ENCODE measurements around the gene ST7.

DNA sequence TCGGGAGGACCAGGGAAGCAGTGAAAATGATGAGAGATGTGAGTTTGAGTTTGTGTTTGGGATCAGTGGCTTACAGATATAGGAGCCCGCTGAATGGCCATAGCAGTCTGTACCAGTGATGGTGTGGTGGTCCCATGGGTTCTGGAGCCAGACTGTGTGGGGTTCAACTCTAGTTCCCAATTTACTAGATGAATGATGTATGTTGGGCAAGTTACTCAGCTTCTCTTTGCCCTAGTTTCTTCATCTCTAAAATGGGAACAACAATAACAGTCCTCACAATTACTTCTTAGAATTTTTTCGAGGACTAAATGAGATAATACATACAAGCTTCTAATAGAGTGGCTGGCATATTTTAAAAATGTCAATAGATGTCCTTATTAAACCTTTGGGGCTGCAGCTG is 185.2 kb downstream of the ST7 start:
- TF ChIP-seq, protein P1, sequence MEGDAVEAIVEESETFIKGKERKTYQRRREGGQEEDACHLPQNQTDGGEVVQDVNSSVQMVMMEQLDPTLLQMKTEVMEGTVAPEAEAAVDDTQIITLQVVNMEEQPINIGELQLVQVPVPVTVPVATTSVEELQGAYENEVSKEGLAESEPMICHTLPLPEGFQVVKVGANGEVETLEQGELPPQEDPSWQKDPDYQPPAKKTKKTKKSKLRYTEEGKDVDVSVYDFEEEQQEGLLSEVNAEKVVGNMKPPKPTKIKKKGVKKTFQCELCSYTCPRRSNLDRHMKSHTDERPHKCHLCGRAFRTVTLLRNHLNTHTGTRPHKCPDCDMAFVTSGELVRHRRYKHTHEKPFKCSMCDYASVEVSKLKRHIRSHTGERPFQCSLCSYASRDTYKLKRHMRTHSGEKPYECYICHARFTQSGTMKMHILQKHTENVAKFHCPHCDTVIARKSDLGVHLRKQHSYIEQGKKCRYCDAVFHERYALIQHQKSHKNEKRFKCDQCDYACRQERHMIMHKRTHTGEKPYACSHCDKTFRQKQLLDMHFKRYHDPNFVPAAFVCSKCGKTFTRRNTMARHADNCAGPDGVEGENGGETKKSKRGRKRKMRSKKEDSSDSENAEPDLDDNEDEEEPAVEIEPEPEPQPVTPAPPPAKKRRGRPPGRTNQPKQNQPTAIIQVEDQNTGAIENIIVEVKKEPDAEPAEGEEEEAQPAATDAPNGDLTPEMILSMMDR (optimal IDR thresholded peaks at IDR 0.05 in 1 of 3, IDR thresholded peaks at IDR 0.05 in 1 of 3, conservative IDR thresholded peaks at IDR 0.05 in 1 of 3; ENCODE audit: extremely low read depth in 1 of 3, insufficient read depth in 2 of 3, low read length in 3 of 3), result no peak
- no peak for TF ChIP-seq EZH2 (IDR thresholded peaks at IDR 0.05; ENCODE audit: low read length)
